K562 (cell line): ENCODE data around the gene MED29. TPM values are rescaled to one million over a fixed set of nuclear protein-coding genes. Genes with fewer than 3 reads are reported as not detected.

ENCODE experiments used
- ATF6 ChIP-seq: sonication (generic); formaldehyde crosslinking; IDR thresholded peaks from 2 replicates; pipeline ENCODE4 v1.4.0; 2020; ENCODE audit warnings: mild to moderate bottlenecking, missing genetic modification reagents
- GTF2A2 ChIP-seq: IDR thresholded peaks from 2 replicates; pipeline ENCODE4 v1.6.1; 2016; ENCODE audit warnings: mild to moderate bottlenecking, missing genetic modification characterization, missing compliant biosample characterization
- MCM5 ChIP-seq: fragments of 450-650 bp; IDR thresholded peaks from 2 replicates; pipeline ENCODE4 v1.6.1; 2016; ENCODE audit warnings: low read depth
- MECOM ChIP-seq: fragments of 250-450 bp; sonication (Bioruptor Pico); IDR thresholded peaks from 2 replicates; pipeline ENCODE4 v1.8.0; 2022; ENCODE audit warnings: inconsistent platforms
- NFIC ChIP-seq: fragments of 450-650 bp; IDR thresholded peaks from 2 replicates; pipeline ENCODE4 v1.6.1; 2017; ENCODE audit warnings: mild to moderate bottlenecking, inconsistent platforms
- SRSF7 ChIP-seq: fragments of 200-400 bp; formaldehyde crosslinking; optimal IDR thresholded peaks from 2 replicates; pipeline ENCODE3; 2017; ENCODE audit warnings: mild to moderate bottlenecking, low read depth, low read length
- STAT5B ChIP-seq: fragments of 250-450 bp; sonication (Bioruptor Pico); IDR thresholded peaks from 2 replicates; pipeline ENCODE4 v1.8.0; 2021; ENCODE audit warnings: mild to moderate bottlenecking, inconsistent platforms
- TAF1 ChIP-seq: IDR thresholded peaks from 2 replicates; pipeline ENCODE4 v1.6.1; 2011; ENCODE audit warnings: mild to moderate bottlenecking, low read length, moderate library complexity; ENCODE audit not compliant: insufficient read depth, control insufficient read depth, severe bottlenecking; ENCODE audit errors: extremely low read depth
- TFAM ChIP-seq: fragments of 250-450 bp; sonication (Bioruptor Pico); conservative IDR thresholded peaks from 2 replicates; pipeline ENCODE4 v1.5.0; 2021; ENCODE audit warnings: mild to moderate bottlenecking, moderate library complexity
- TFAP4 ChIP-seq: sonication (generic); formaldehyde crosslinking; IDR thresholded peaks from 2 replicates; pipeline ENCODE4 v1.8.0; 2022; ENCODE audit warnings: missing genetic modification reagents, mild to moderate bottlenecking, moderate library complexity, borderline replicate concordance
- YY1 ChIP-seq, 3 experiments: IDR thresholded peaks; 2 replicates each; pipeline ENCODE4 v1.6.1; 2011; ENCODE audit warnings: low read length in 2 of 3, mild to moderate bottlenecking in 2 of 3, moderate library complexity in 2 of 3, borderline replicate concordance in 1 of 3, control low read depth in 1 of 3, low read depth in 1 of 3; ENCODE audit not compliant: insufficient read depth in 3 of 3, insufficient replicate concordance in 2 of 3, control insufficient read depth in 1 of 3, insufficient read length in 1 of 3; ENCODE audit errors: extremely low read depth in 1 of 3
- ZBTB11 ChIP-seq, 3 experiments: fragments of 200-800 bp in 1 of 3; fragments of 250-450 bp in 1 of 3; fragments of 450-650 bp in 1 of 3; sonication (Bioruptor Pico) in 1 of 3; sonication (Bioruptor generic) in 1 of 3; formaldehyde crosslinking in 1 of 3; IDR thresholded peaks; 2 replicates each; pipeline versions ENCODE4 v1.6.1 to v1.8.0; 2016 to 2022; ENCODE audit warnings: mild to moderate bottlenecking in 2 of 3, missing genetic modification characterization in 2 of 3, missing compliant biosample characterization in 1 of 3, moderate library complexity in 1 of 3
- ZBTB17 ChIP-seq: fragments of 450-650 bp; formaldehyde crosslinking; IDR thresholded peaks from 2 replicates; pipeline ENCODE4 v1.4.0; 2020; ENCODE audit warnings: mild to moderate bottlenecking
- ZBTB26 ChIP-seq: fragments of 450-650 bp; formaldehyde crosslinking; IDR thresholded peaks from 2 replicates; pipeline ENCODE4 v1.4.0; 2022; ENCODE audit warnings: missing genetic modification characterization
- ZNF143 ChIP-seq: sonication (generic); formaldehyde crosslinking; IDR thresholded peaks from 2 replicates; pipeline ENCODE4 v1.9.0; 2022; ENCODE audit warnings: mild to moderate bottlenecking, missing genetic modification reagents
- ZNF24 ChIP-seq: fragments of 450-650 bp; IDR thresholded peaks from 2 replicates; pipeline ENCODE4 v1.6.1; 2016
- ZNF445 ChIP-seq: fragments of 250-450 bp; sonication (Bioruptor Pico); IDR thresholded peaks from 2 replicates; pipeline ENCODE4 v1.4.0; 2020; ENCODE audit warnings: low read depth, mild to moderate bottlenecking, moderate library complexity
- polyA plus RNA-seq, 8 experiments: library from polyadenylated mRNA; depleted of rRNA in 4 of 8; stranded (reverse) in 5 of 8; unstranded in 3 of 8; fragments of >200 nt; fragmentation: Nextera tagmentation in 2 of 8; fragmentation: Illumina TruSeq in 1 of 8; extraction: Ambion mirVana in 2 of 8; extraction: Trizol in 1 of 8; gene quantifications; 2 replicates each; pipeline versions ENCODE4 v1.2.1 to v1.2.3, GENCODE V29; 2011 to 2014; ENCODE audit warnings: inconsistent platforms in 1 of 8, missing spikeins in 1 of 8
- total RNA-seq, 7 experiments: library from RNA; depleted of rRNA in 6 of 7; stranded (reverse); fragments of >200 nt in 6 of 7; fragmentation: Illumina TruSeq in 2 of 7; extraction: Trizol in 2 of 7; gene quantifications; 2 replicates each; pipeline versions ENCODE4 v1.2.1 to v1.2.3, GENCODE V29; 2011 to 2021; ENCODE audit warnings: low replicate concordance in 1 of 7

MED29 gene
- total and polyA plus RNA-seq, 9 of the 15 experiments (the other 6 are each of a cell fraction or from before 2014, with no cell fraction given): 1.8 to 22.6 (median 12.4) TPM

- TF ChIP-seq ZBTB11 (CRISPR knock-in tag; IDR thresholded peaks at IDR 0.05): peak in 1 of 3 experiments; percentile 87; a peak in 2 of 6 replicates
- TF ChIP-seq ZBTB17 (CRISPR knock-in tag): peak; percentile 44; the same call in 1 of the 2 replicates
- TF ChIP-seq TAF1: peak; percentile 62
- peak; percentile 26; the same call in 1 of the 2 replicates for TF ChIP-seq NFIC
- TF ChIP-seq ZBTB26 (CRISPR knock-in tag): peak; percentile 70
- TF ChIP-seq ZNF24: no peak
- no peak for TF ChIP-seq TFAM (CRISPR knock-in tag)
- TF ChIP-seq STAT5B (CRISPR knock-in tag): no peak
- TF ChIP-seq TFAP4: peak; percentile 77
- no peak for TF ChIP-seq MECOM
- TF ChIP-seq SRSF7: no peak
- peak; percentile 70 to 93 (median 88) for TF ChIP-seq YY1 (IDR thresholded peaks at IDR 0.05; ENCODE audit: borderline replicate concordance in 1 of 3, control insufficient read depth in 1 of 3, extremely low read depth in 1 of 3, insufficient read depth in 3 of 3, insufficient read length in 1 of 3, insufficient replicate concordance in 2 of 3, low read depth in 1 of 3, low read length in 2 of 3)
- TF ChIP-seq ATF6: peak; percentile 75; the same call in 1 of the 2 replicates
- TF ChIP-seq ZNF143 (CRISPR knock-in tag): peak; percentile 87
- TF ChIP-seq ZNF445 (CRISPR knock-in tag): no peak
- no peak for TF ChIP-seq MCM5
- peak; percentile 11; the same call in 1 of the 2 replicates for TF ChIP-seq GTF2A2 (tag)
Measured at GRCh38 chr19:39390751-39391437, at the start of gene MED29, which contains the start of gene PAF1 (continued).
